HG03045 (cell line): Measurements from ENCODE around the gene PPP1R3F.
"Not testable (repeated sequence)": the region's sequence is repeated elsewhere in the genome, so short reads cannot be mapped to it uniquely, and the experiment has no call there.

Experiments
- ATAC-seq: cut with Tn5 transposase; IDR thresholded peaks from one replicate; pipeline ENCODE4 v1.9.1; 2021; ENCODE audit warnings: mild to moderate bottlenecking, moderate library complexity; ENCODE audit not compliant: unreplicated experiment

The PPP1R3F gene

DNA sequence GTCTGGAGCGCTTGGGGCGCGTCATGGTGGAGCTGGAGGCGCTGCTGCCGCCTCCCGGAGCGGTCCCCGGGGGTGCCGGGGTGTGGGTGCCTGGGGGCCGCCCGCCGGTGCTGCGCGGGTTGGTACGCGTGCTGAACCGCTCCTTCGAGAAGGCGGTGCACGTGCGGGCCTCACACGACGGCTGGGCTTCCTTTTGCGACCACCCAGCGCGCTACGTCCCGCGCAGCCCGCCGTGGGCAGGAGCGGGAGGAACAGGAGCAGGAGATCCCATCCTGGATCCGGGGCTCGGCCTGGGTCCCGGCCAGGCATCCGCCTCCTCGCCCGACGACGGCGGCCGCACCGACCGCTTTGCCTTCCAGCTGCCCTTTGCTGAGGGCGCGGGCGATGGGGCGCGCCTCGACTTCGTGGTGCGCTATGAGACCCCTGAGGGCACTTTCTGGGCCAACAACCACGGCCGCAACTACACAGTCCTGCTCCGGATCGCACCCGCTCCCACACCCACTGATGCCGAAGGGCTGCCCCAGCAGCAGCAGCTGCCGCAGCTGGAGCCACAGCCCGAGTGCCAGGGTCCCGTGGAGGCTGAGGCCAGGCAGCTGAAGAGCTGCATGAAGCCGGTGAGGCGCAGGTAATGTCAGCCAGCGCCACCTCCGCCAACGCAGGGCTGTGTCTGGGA is 792 bp downstream of the PPP1R3F start:
- no peak for ATAC-seq

GRCh38 chrX:49271341-49271740 is 1.7 kb downstream of the PPP1R3F start:
- ATAC-seq, result no peak

- ATAC-seq, result no peak
These were observed 2.8 kb downstream of the PPP1R3F start for GRCh38 chrX:49272421-49272820.

GRCh38 chrX:49273181-49273727 is 3.7 kb downstream of the PPP1R3F start:
- ATAC-seq, result no peak

- no peak for ATAC-seq
These were observed 6.6 kb downstream of the PPP1R3F start for GRCh38 chrX:49276207-49276606.

DNA sequence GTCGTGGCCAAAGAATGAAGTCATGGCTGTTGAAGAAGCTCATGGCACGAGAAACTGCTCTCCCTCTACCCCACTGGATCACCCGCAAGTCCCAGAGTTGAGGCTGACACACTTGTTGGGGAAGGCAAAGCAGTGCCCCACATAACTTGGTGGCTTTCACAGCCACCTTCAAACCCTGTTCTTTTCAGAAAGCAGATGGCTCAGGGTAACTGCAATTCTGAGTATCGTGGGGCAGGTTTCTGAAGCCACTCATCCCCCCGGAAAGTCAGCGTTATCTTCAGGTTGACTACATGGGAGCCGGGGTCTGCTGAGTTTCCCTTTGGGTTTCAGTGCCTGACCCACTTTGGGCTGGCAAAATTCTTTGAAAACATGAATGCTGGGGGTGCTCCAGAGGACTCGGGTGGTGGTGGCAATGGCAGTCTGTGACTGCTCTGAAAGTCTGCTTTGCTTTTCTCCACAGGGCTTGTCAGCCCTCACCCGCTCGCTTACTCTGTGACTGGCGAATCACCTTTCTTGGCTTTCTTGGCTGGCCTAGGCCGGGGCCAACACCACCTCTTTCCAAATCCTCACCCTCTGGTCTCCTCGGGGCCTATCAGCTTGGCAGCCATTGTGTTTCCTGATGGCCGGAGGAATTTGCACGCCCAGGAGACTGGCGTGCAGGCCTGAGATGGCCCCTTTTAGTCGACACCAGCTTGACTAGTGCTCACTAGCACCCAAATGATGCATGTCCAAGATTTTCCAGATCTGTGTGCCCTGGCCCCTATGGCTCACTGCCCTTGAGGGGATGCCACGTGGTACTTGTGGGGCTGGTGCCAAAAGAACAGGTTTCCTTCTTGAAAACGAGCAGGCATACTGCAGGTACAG is 7.3 kb downstream of the PPP1R3F start:
- no peak for ATAC-seq

- ATAC-seq, result no peak
These were observed 7.9 kb downstream of the PPP1R3F start for GRCh38 chrX:49277535-49277830.

- ATAC-seq, result no peak
These were observed 8.5 kb downstream of the PPP1R3F start for GRCh38 chrX:49278081-49278480.

GRCh38 chrX:49282647-49283011 is 13.0 kb downstream of the PPP1R3F start:
- ATAC-seq, result no peak

DNA sequence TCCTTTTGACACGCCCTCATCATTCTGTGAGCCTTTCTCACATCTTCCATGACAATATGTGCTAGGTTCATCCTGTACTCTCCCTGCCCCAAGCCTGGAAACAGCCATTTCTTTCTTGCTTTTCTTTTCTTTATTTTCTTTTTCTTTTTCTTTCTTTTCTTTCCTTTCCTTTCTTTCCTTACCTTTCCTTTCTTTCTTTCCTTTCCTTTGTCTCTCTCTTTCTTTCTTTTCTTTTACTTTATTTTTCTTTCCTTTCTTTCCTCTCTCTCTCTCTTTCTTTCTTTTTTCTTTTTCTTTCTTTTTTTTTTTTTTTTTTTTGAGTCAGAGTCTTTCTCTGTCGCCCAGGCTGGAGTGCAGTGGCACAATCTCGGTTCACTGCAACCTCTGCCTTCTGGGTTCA is 14.6 kb downstream of the PPP1R3F start:
- ATAC-seq, result no peak

- no peak for ATAC-seq
These were observed 16.5 kb downstream of the PPP1R3F start for GRCh38 chrX:49286136-49286535.

DNA sequence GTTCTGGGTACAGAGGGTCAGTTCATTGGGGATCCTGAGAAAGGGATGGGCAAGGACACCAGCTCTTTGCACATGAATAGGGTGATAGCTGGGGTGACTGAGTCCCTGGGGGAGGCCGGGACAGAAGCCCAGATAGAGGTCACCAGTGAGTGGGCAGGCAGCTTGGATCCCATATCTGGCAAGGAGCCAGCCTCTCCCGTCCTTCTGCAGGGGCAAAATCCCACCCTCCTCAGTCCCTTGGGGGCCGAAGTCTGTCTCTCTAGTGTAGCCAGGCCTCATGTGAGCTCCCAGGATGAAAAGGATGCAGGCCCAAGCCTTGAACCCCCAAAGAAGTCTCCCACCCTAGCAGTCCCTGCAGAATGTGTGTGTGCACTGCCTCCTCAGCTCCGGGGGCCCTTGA is 17.0 kb downstream of the PPP1R3F start:
- no peak for ATAC-seq

DNA sequence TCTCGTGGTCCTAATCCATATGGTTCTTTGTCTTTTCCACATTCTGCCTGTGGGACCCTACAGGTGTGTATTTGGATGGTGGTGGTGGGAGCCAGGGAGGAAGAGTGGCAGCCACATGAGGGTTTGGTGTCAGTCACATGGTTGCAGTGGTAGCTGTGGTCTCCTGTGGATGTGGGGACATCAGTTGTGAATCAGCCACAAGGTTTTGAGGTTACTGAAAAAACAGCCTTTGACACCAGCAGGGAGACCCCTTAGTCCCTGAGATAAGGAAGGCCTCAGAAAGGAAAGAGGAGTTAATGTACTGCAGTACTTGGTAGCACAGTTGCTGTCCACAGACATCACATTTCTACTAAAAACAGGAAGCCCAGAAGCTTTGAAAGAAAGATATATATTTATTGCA is 18.1 kb downstream of the PPP1R3F start:
- no peak for ATAC-seq

DNA sequence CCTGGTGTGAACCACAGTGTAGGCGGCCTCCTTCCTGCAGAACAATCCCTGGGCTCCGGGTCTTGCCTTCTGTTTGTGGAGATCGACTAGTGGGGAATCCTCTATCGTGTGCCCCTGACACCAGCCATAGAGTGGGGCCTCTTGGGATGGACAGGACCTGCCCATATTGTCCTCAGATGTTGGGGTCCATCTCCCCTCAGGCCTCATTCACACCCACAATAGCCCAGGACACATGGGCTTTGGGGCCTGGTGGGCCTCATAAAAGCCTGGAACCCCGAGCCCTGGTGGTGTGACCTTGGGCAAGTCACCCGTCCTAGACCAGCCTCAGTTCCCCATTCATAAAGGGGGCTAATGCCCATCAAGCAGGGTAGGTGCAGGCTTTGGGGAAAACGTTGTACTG is 20.6 kb downstream of the PPP1R3F start:
- ATAC-seq, result no peak

GRCh38 chrX:49291615-49292337 is 22.2 kb downstream of the PPP1R3F start:
- ATAC-seq, result no peak

DNA sequence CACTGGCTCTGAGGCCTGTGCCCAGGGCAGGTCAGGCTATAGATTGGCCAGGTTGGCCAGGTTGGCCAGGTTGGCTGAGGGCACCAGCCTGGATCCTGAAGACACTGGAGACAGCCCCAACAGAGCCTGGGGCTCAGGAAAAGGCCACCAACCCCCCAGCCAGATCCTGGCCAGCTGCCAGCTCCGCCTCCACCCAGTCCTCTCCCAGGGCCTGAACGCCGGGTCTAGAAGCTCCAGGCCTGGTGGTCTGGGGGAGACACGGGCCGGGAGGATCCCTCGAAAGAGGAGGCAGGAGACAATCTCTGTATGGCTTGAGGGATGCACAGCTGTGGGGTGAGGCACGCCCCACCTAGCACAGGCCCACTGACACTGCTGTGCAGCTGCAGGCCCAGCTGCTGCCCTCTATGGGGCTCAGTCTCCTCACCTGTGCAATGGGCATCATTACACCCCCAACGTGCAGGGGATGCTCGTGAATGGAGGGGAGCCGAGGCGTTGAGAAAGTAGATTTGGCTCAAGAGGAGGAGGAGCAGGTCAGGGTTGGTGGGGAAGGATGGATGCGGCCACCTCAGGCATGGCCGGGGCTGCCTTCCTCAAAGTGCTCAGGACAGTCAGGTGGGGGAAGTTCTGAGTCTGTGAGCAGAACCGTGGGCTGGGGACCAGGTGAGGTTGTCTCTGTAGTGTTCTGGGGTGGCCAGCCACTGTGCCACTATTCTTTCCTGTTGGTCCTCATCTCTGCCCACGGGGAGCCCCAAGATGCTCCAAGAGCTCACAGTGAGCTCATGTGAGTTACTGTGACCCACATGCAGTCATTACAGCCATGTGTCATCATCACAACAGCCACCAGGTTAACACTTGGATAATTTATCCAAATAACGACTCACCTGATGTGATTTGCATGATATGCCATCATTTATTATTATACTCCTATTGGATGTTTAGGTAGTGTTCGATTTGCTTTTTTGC is 23.1 kb downstream of the PPP1R3F start:
- no peak for ATAC-seq

DNA sequence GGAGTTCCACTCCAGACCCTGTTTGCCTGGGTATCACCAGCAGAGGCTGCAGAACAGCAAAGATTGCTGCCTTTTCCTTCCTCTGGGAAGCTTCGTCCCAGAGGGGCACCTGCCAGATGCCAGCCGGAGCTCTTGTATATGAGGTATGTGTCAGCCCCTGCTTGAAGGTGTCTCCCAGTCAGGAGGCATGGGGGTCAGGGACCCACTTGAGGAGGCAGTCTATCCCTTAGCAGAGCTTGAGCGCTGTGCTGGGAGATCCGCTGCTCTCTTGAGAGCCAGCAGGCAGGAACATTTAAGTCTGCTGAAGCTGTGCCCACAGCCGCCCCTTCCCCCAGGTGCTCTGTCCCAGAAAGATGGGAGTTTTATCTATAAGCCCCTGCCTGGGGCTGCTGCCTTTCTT is 29.7 kb downstream of the PPP1R3F start:
- not testable (repeated sequence) for ATAC-seq

DNA sequence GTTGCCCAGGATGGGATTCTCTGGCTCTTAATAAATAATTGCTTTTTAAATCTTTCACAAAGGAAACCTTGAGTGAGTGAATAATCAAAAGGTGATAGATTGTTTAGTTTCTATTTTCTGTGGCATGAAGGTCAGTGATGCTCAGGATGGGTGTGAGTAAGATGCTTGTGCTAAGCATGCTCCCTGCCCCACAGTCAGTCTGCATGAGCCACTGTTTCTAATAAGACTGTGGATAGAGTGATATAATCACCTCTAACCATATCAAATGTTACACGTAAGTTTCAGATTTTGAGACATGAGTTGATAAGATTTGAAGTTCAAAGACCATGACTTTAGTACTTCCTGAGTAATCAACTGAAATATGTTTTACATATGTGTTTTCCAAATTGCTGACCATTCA is 31.1 kb downstream of the PPP1R3F start:
- ATAC-seq, result no peak

GRCh38 chrX:49303346-49303745 is 33.8 kb downstream of the PPP1R3F start, which contains the start of gene GAGE10:
Gene GAGE10, plus strand, starts transcription at chrX:49303646. Its CDS starts 1,214 bp downstream, at chrX:49304860.
- no peak for ATAC-seq

DNA sequence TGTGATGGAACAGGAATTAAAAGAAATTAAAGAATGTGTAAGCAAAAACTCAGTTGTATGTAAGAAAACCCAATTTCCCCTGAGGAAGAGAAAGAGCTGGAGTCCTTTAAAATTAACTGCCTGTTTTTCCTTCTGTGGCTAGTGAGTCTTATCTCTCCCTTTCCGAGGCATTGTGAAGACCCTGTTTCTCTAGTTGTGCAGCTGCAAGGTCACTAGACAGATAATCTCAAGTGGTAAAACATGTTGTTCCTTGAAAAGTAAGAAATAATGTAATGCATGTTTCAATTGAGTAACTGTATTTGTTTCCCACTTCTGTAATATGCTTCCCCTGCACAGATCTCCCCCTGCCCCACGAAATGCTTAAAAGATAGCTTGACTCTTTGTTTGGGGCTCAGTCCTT is 38.2 kb downstream of the PPP1R3F start:
- ATAC-seq, result not testable (repeated sequence)
